AG04449 (cell line): ENCODE data around the gene GPR3.
A peak's percentile ranks its signal among the peaks of the same experiment; 100 is the strongest.

ENCODE experiments used
- CTCF ChIA-PET: fragments of 350-600 bp; formaldehyde crosslinking; extraction: SDS; loops from one replicate; lab custom pipeline; 2021; ENCODE audit warnings: antibody characterized with exemption; lab: Yijun Ruan, JAX
- POLR2A ChIA-PET: fragments of 400-600, 350-600 bp; formaldehyde crosslinking; extraction: SDS; loops from one replicate; lab custom pipeline; 2020; ENCODE audit warnings: antibody characterized with exemption, inconsistent platforms; lab: Yijun Ruan, JAX
- DNase-seq: peaks from one replicate; pipeline ENCODE4 v3.0.0-alpha.2; 2010; ENCODE audit warnings: low read depth, low spot score
- H3K4me3 ChIP-seq: 2 replicates; pipeline ENCODE4 v1.5.1; 2011; ENCODE audit warnings: low read depth, mild to moderate bottlenecking, control low read depth, low read length
- TF ChIP-seq, protein P1 (sequence below): IDR thresholded peaks from one replicate; pipeline ENCODE4 v1.5.1; 2011; ENCODE audit warnings: mild to moderate bottlenecking, moderate library complexity, low read length, control low read depth, inconsistent platforms; ENCODE audit not compliant: insufficient read depth; ENCODE audit errors: missing control alignments

The GPR3 gene

DNA sequence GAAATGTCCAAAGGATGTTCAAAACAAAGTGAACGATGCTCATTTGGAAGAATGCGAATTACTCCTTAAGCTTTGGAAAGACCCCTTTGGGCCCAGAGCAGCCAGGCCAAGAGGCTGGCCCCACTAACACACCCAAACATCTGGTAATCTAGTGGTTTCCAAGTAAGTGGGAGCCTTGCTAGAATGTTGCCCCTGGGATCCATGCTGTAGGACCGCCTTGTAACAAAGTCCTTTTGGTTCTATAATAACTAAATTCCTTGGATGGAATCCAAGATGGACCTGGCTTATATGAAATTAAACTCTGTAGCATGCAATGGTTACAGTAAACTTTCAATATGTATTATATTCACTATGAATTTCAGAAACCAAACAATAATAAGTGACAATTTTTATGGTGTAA lies 25.3 kb downstream of the GPR3 start:
- ChIA-PET CTCF (interaction anchor here (1.1 to 11.6 kb wide), 10 partner anchors 10 to 245 kb away, joined by 3 to 143 read pairs (median 4); partner anchors contain the start of gene AHDC1), POLR2A (interaction anchor here (0.6 kb wide), 1 partner anchor 108 kb away, joined by 3 read pairs; no protein-coding TSS in a partner anchor)
- DNase-seq, result no peak
- TF ChIP-seq, protein P1, sequence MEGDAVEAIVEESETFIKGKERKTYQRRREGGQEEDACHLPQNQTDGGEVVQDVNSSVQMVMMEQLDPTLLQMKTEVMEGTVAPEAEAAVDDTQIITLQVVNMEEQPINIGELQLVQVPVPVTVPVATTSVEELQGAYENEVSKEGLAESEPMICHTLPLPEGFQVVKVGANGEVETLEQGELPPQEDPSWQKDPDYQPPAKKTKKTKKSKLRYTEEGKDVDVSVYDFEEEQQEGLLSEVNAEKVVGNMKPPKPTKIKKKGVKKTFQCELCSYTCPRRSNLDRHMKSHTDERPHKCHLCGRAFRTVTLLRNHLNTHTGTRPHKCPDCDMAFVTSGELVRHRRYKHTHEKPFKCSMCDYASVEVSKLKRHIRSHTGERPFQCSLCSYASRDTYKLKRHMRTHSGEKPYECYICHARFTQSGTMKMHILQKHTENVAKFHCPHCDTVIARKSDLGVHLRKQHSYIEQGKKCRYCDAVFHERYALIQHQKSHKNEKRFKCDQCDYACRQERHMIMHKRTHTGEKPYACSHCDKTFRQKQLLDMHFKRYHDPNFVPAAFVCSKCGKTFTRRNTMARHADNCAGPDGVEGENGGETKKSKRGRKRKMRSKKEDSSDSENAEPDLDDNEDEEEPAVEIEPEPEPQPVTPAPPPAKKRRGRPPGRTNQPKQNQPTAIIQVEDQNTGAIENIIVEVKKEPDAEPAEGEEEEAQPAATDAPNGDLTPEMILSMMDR, result no peak
- H3K4me3 ChIP-seq, result no peak overlapping the region

DNA sequence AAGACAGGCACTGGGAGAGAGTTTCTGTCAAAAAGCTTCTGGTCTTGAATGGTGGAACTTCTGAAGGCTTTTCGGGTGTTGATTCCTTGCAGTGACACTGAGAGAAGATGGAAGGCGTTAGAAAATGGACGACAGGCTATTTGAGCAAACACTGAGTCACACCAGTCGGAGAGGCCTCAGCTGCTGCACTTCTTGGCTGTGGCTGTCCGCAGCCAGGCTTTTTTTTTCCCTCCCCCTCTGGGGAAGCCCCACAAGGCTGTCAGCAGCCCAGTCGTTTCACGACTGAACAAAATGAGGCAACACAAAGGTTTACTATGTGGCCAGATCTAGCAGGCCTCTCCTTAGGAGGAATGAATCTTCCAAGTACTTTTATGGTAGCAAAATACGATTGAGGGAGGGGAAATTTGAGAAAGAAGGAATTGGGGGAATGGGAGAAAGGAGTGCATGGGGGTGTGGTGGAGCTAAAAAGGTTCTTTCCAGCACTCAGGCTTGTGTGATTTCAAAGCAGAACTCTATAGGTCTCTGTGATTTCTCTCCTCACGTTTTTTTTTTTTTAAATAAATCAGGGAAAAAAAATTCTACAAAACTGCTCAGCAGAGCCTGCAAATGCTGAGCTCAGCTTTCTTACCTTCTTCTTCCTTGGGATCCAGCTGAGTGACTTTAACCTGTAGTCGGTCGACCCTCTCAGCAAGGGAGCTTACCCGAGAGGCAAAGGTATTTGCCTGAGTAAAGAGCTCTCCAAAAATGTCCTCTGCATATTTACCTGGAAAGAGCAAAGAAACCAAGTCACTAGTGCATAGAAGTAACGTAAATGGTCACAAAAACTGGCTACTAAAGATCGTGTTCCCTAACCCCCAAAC lies 26.1 kb downstream of the GPR3 start:
- CTCF ChIA-PET, result interaction anchor here (0.9 to 11.6 kb wide), 10 partner anchors 10 to 244 kb away, joined by 3 to 143 read pairs (median 4); partner anchors contain the start of gene AHDC1
- peak; percentile 77 for DNase-seq

DNA sequence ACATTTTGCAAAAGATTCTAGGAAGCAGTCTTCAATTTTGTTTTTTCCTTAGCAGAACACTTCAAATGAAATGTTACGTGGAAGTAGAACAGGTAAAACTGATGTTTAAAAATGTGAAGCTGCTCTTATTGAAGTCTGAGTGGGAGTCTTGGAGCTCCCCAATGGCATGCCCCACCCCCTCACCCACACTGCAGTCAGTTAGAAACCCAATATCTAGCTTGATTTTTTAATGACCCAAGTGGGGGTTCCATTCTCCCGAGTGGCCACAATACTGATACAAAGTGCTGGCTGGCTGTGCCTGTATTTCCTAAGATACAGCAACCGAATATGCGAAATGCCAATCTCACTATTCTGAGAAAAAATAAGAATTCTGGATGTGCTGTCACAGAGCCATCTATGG lies 31.3 kb downstream of the GPR3 start:
- TF ChIP-seq, protein P1, result no peak
- no peak for DNase-seq
- ChIA-PET CTCF (interaction anchor here (1.0 to 2.1 kb wide), 5 partner anchors 12 to 239 kb away, joined by 3 to 9 read pairs (median 3); no protein-coding TSS in a partner anchor), POLR2A (no interaction called here)
- no peak overlapping the region for H3K4me3 ChIP-seq

More for the DNA sequence above, 26.1 kb downstream of the GPR3 start:
- H3K4me3 ChIP-seq, result no peak overlapping the region
- POLR2A ChIA-PET, result interaction anchor here (0.6 kb wide), 1 partner anchor 107 kb away, joined by 3 read pairs; no protein-coding TSS in a partner anchor
- TF ChIP-seq, protein P1, result no peak

DNA sequence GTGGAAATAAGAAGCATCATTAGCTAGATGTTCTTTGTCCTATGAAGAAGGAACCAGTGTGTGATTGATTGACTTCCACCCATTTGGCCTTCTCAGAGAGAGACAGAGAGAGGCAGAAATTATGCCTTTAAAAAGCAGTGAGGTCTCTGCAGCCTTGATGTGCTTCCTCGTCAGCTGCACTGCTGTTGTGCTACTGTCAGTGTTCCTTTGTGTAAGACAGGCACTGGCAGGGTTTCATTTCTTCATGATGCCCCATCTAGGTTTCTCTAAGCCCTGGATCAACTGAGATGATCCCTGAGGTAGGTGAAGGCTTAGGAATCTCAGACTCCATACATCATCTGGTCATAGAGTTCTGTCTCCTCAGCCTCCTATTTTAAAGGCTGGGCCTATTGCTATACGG lies 34.9 kb downstream of the GPR3 start:
- CTCF ChIA-PET, result interaction anchor here (1.0 to 3.2 kb wide), 6 partner anchors 9 to 129 kb away, joined by 3 to 12 read pairs (median 4); no protein-coding TSS in a partner anchor
- no peak for DNase-seq
- no peak overlapping the region for H3K4me3 ChIP-seq
- TF ChIP-seq, protein P1, result no peak
- POLR2A ChIA-PET, result no interaction called here

DNA sequence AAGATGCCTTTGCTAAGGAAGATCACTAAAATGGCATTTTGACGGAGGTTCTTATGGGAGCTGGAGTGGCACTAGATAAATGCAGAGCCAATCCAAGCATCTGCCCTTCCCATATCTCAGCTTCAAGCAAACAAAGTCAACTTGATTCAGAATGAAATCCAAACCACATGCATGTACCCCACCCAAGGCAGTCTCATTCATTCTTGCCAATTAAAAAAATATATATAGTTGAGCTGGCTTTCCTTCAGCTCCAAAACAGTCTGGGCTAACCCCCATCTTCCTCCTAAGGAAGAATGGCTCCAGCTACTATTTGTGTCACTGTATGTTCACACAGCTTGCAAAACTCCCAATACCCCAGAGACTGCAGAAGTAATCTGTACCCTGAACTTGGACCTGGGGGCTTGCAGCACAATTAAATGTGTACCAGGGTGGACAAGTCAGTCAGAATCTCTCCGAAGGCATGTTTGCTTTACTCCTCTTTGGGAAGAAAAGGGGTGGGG lies 35.4 kb downstream of the GPR3 start:
- TF ChIP-seq, protein P1, result no peak
- POLR2A ChIA-PET, result no interaction called here
- no peak for DNase-seq
- no peak overlapping the region for H3K4me3 ChIP-seq
- CTCF ChIA-PET, result interaction anchor here (1.0 to 3.2 kb wide), 7 partner anchors 9 to 180 kb away, joined by 3 to 12 read pairs (median 5); no protein-coding TSS in a partner anchor
